ENCODE results near the gene TRPM3. TPM values are rescaled to one million over a fixed set of nuclear protein-coding genes. Genes with fewer than 3 reads are reported as not detected.
"Not testable (repeated sequence)": the region's sequence is repeated elsewhere in the genome, so short reads cannot be mapped to it uniquely, and the experiment has no call there.

TRPM3 gene
- total RNA-seq, 3 donors from 2014 or later = not detected

- Mint-ChIP-seq H3K27me3 (ENCODE audit: low read depth) (peaks cover 3% of the 10 kb centered on the region), H3K36me3 (ENCODE audit: insufficient read depth) (no peaks in the 10 kb centered on the region), H3K4me3 (no peak overlapping the region), H3K4me1 (ENCODE audit: low read depth) (no peaks in the 10 kb centered on the region), H3K9me3 (peaks cover 16% of the 10 kb centered on the region)
- DNase-seq (no peak), ATAC-seq (no peak)
Observed at GRCh38 chr9:71001780-71002386, 119.5 kb downstream of the TRPM3 start.

GRCh38 chr9:70998962-70999361, 122.5 kb downstream of the TRPM3 start:
- H3K36me3 Mint-ChIP-seq (ENCODE audit: insufficient read depth) = no peaks in the 10 kb centered on the region
- H3K27me3 Mint-ChIP-seq (ENCODE audit: low read depth) = peaks cover 2% of the 10 kb centered on the region
- no peaks in the 10 kb centered on the region for H3K4me1 Mint-ChIP-seq (ENCODE audit: low read depth)
- no peak overlapping the region for H3K4me3 Mint-ChIP-seq
- ATAC-seq = no peak
- H3K9me3 Mint-ChIP-seq = no peaks in the 10 kb centered on the region
- DNase-seq = no peak

- no peaks in the 10 kb centered on the region for H3K27me3 Mint-ChIP-seq (ENCODE audit: low read depth)
- no peaks in the 10 kb centered on the region for H3K36me3 Mint-ChIP-seq (ENCODE audit: insufficient read depth)
- no peak for DNase-seq
- no peak overlapping the region for H3K4me3 Mint-ChIP-seq
- ATAC-seq = no peak
- H3K9me3 Mint-ChIP-seq = no peaks in the 10 kb centered on the region
- no peaks in the 10 kb centered on the region for H3K4me1 Mint-ChIP-seq (ENCODE audit: low read depth)
Observed at GRCh38 chr9:70995511-70995910, 125.9 kb downstream of the TRPM3 start.

GRCh38 chr9:70994582-70994981, 126.8 kb downstream of the TRPM3 start:
- DNase-seq (no peak), ATAC-seq (no peak)
- no peaks in the 10 kb centered on the region for H3K27me3 Mint-ChIP-seq (ENCODE audit: low read depth)
- no peaks in the 10 kb centered on the region for H3K9me3 Mint-ChIP-seq
- H3K4me1 Mint-ChIP-seq (ENCODE audit: low read depth) = no peaks in the 10 kb centered on the region
- no peaks in the 10 kb centered on the region for H3K36me3 Mint-ChIP-seq (ENCODE audit: insufficient read depth)
- no peak overlapping the region for H3K4me3 Mint-ChIP-seq

GRCh38 chr9:70988551-70988950, 132.9 kb downstream of the TRPM3 start:
- no peaks in the 10 kb centered on the region for H3K27me3 Mint-ChIP-seq (ENCODE audit: low read depth)
- no peak overlapping the region for H3K4me3 Mint-ChIP-seq
- no peak for ATAC-seq
- DNase-seq = no peak
- H3K36me3 Mint-ChIP-seq (ENCODE audit: insufficient read depth) = no peaks in the 10 kb centered on the region
- no peaks in the 10 kb centered on the region for H3K4me1 Mint-ChIP-seq (ENCODE audit: low read depth)
- H3K9me3 Mint-ChIP-seq = no peaks in the 10 kb centered on the region

GRCh38 chr9:70987986-70988385, 133.4 kb downstream of the TRPM3 start:
- Mint-ChIP-seq H3K9me3 (peaks cover 5% of the 10 kb centered on the region), H3K27me3 (ENCODE audit: low read depth) (no peaks in the 10 kb centered on the region), H3K36me3 (ENCODE audit: insufficient read depth) (no peaks in the 10 kb centered on the region), H3K4me3 (no peak overlapping the region), H3K4me1 (ENCODE audit: low read depth) (no peaks in the 10 kb centered on the region)
- DNase-seq (no peak), ATAC-seq (no peak)

GRCh38 chr9:70986984-70987383, 134.4 kb downstream of the TRPM3 start:
- ATAC-seq (no peak), DNase-seq (no peak)
- H3K36me3 Mint-ChIP-seq (ENCODE audit: insufficient read depth) = no peaks in the 10 kb centered on the region
- H3K4me3 Mint-ChIP-seq = no peak overlapping the region
- H3K9me3 Mint-ChIP-seq = peaks cover 6% of the 10 kb centered on the region
- H3K27me3 Mint-ChIP-seq (ENCODE audit: low read depth) = no peaks in the 10 kb centered on the region
- H3K4me1 Mint-ChIP-seq (ENCODE audit: low read depth) = no peaks in the 10 kb centered on the region

- ATAC-seq (no peak), DNase-seq (no peak)
- no peaks in the 10 kb centered on the region for H3K4me1 Mint-ChIP-seq (ENCODE audit: low read depth)
- H3K36me3 Mint-ChIP-seq (ENCODE audit: insufficient read depth) = no peaks in the 10 kb centered on the region
- peaks cover 6% of the 10 kb centered on the region for H3K9me3 Mint-ChIP-seq
- no peak overlapping the region for H3K4me3 Mint-ChIP-seq
- peaks cover 2% of the 10 kb centered on the region for H3K27me3 Mint-ChIP-seq (ENCODE audit: low read depth)
Observed at GRCh38 chr9:70983723-70984295, 137.6 kb downstream of the TRPM3 start.

- H3K4me1 Mint-ChIP-seq (ENCODE audit: low read depth) = no peaks in the 10 kb centered on the region
- H3K36me3 Mint-ChIP-seq (ENCODE audit: insufficient read depth) = no peaks in the 10 kb centered on the region
- ATAC-seq (no peak), DNase-seq (no peak)
- H3K27me3 Mint-ChIP-seq (ENCODE audit: low read depth) = peaks cover 2% of the 10 kb centered on the region
- peaks cover 6% of the 10 kb centered on the region for H3K9me3 Mint-ChIP-seq
- H3K4me3 Mint-ChIP-seq = no peak overlapping the region
Observed at GRCh38 chr9:70981312-70981711, 140.1 kb downstream of the TRPM3 start.

GRCh38 chr9:70979966-70980365, 141.5 kb downstream of the TRPM3 start:
- Mint-ChIP-seq H3K4me1 (ENCODE audit: low read depth) (no peaks in the 10 kb centered on the region), H3K9me3 (peaks cover 6% of the 10 kb centered on the region), H3K36me3 (ENCODE audit: insufficient read depth) (no peaks in the 10 kb centered on the region), H3K4me3 (no peak overlapping the region), H3K27me3 (ENCODE audit: low read depth) (peaks cover 2% of the 10 kb centered on the region)
- DNase-seq (no peak), ATAC-seq (no peak)

GRCh38 chr9:70978085-70978484, 143.3 kb downstream of the TRPM3 start:
- DNase-seq (no peak), ATAC-seq (no peak)
- Mint-ChIP-seq H3K36me3 (ENCODE audit: insufficient read depth) (no peaks in the 10 kb centered on the region), H3K9me3 (peaks cover 2% of the 10 kb centered on the region), H3K4me3 (no peak overlapping the region), H3K27me3 (ENCODE audit: low read depth) (peaks cover 4% of the 10 kb centered on the region), H3K4me1 (ENCODE audit: low read depth) (no peaks in the 10 kb centered on the region)

- no peak for ATAC-seq
- no peaks in the 10 kb centered on the region for H3K4me1 Mint-ChIP-seq (ENCODE audit: low read depth)
- H3K27me3 Mint-ChIP-seq (ENCODE audit: low read depth) = peaks cover 4% of the 10 kb centered on the region
- H3K9me3 Mint-ChIP-seq = no peaks in the 10 kb centered on the region
- no peak overlapping the region for H3K4me3 Mint-ChIP-seq
- no peaks in the 10 kb centered on the region for H3K36me3 Mint-ChIP-seq (ENCODE audit: insufficient read depth)
- DNase-seq = no peak
Observed at GRCh38 chr9:70975821-70976220, 145.6 kb downstream of the TRPM3 start.

GRCh38 chr9:70971723-70972122, 149.7 kb downstream of the TRPM3 start:
- Mint-ChIP-seq H3K9me3 (no peaks in the 10 kb centered on the region), H3K36me3 (ENCODE audit: insufficient read depth) (no peaks in the 10 kb centered on the region), H3K4me1 (ENCODE audit: low read depth) (no peaks in the 10 kb centered on the region), H3K4me3 (no peak overlapping the region), H3K27me3 (ENCODE audit: low read depth) (peaks cover 2% of the 10 kb centered on the region)
- DNase-seq = no peak
- ATAC-seq = no peak

- not testable (repeated sequence) for H3K36me3 Mint-ChIP-seq (ENCODE audit: insufficient read depth); H3K9me3 Mint-ChIP-seq; H3K4me1 Mint-ChIP-seq (ENCODE audit: low read depth); H3K27me3 Mint-ChIP-seq (ENCODE audit: low read depth); H3K4me3 Mint-ChIP-seq; ATAC-seq; DNase-seq
Observed at GRCh38 chr9:70966380-70966779, 155.0 kb downstream of the TRPM3 start.

- Mint-ChIP-seq H3K4me1 (ENCODE audit: low read depth) (no peaks in the 10 kb centered on the region), H3K36me3 (ENCODE audit: insufficient read depth) (no peaks in the 10 kb centered on the region), H3K9me3 (no peaks in the 10 kb centered on the region), H3K27me3 (ENCODE audit: low read depth) (no peaks in the 10 kb centered on the region), H3K4me3 (no peak overlapping the region)
- no peak for ATAC-seq
- no peak for DNase-seq
Observed at GRCh38 chr9:70964861-70965260, 156.6 kb downstream of the TRPM3 start.
